GM12878 (cell line): ENCODE data around the gene POLR2L. TPM values are rescaled to one million over a fixed set of nuclear protein-coding genes. Genes with fewer than 3 reads are reported as not detected.
A peak's percentile ranks its signal among the peaks of the same experiment; 100 is the strongest.

Experiments used
- ATAC-seq: fragments of 200-7000 bp; cut with Tn5 transposase; 3 replicates; pipeline ENCODE4 v1.9.1; 2020; ENCODE audit warnings: mild to moderate bottlenecking, moderate library complexity
- BruUV-seq: library from RNA; stranded (reverse); fragments of 400-500 nt; replicated peaks from 2 replicates; lab custom pipeline; 2021; lab: Mats Ljungman, UMichigan
- CTCF ChIA-PET: fragments of 300-600 bp; sonication (Branson Sonifier 250); formaldehyde crosslinking; extraction: SDS; loops from one replicate; lab custom pipeline; 2021; ENCODE audit warnings: inconsistent platforms; lab: Yijun Ruan, JAX
- POLR2A ChIA-PET: fragments of 350-600 bp; formaldehyde crosslinking; extraction: SDS; loops from one replicate; lab custom pipeline; 2021; ENCODE audit warnings: inconsistent platforms; lab: Charles Lee
- RAD21 ChIA-PET: fragments of 300-600 bp; sonication (Branson Sonifier 250); formaldehyde crosslinking; loops from one replicate; lab custom pipeline; 2023; ENCODE audit warnings: antibody characterized with exemption; ENCODE audit not compliant: unreplicated experiment; lab: Charles Lee
- SMC1A ChIA-PET: fragments of 300-600 bp; sonication (Branson Sonifier 250); formaldehyde crosslinking; loops from one replicate; lab custom pipeline; 2023; ENCODE audit not compliant: unreplicated experiment, uncharacterized antibody; lab: Charles Lee
- DNase-seq: peaks from one replicate; pipeline ENCODE4 v3.0.0-alpha.2; 2011; ENCODE audit warnings: low read depth, low spot score
- FAIRE-seq: peaks from 3 replicates; lab custom pipeline; 2011; peaks lifted over from hg19 to GRCh38; lab: Jason Lieb, UNC
- H2AFZ ChIP-seq: 2 replicates; pipeline ENCODE4 v1.6.0; 2011; ENCODE audit warnings: low read depth, low read length, control low read depth; ENCODE audit not compliant: control insufficient read depth
- H3K27ac ChIP-seq: 2 replicates; pipeline ENCODE4 v1.5.1; 2011; ENCODE audit warnings: control low read depth; ENCODE audit not compliant: control insufficient read depth, insufficient read depth
- H3K27me3 ChIP-seq, 2 experiments: replicated peaks in 1 of 2; 2 replicates each; pipeline versions ENCODE4 v1.6.0 to v1.6.1; 2011; ENCODE audit warnings: low read length in 1 of 2; ENCODE audit not compliant: control insufficient read depth in 2 of 2, insufficient read depth in 2 of 2
- H3K36me3 ChIP-seq, 2 experiments: 2 replicates each; pipeline ENCODE4 v1.5.1; 2011; ENCODE audit warnings: low read length in 1 of 2; ENCODE audit not compliant: control insufficient read depth in 2 of 2, insufficient read depth in 2 of 2
- H3K4me1 ChIP-seq: 2 replicates; pipeline ENCODE4 v1.6.1; 2011; ENCODE audit warnings: mild to moderate bottlenecking, low read length, moderate library complexity, mixed read lengths; ENCODE audit not compliant: control insufficient read depth, insufficient read depth
- H3K4me2 ChIP-seq: 2 replicates; pipeline ENCODE4 v1.6.0; 2011; ENCODE audit warnings: control low read depth; ENCODE audit not compliant: control insufficient read depth, insufficient read depth
- H3K4me3 ChIP-seq: fragments of 200-600 bp; sonication (generic); 2 replicates; pipeline ENCODE4 v1.5.1; 2016
- H3K79me2 ChIP-seq: 2 replicates; pipeline ENCODE4 v1.6.0; 2011; ENCODE audit warnings: low read length; ENCODE audit not compliant: control insufficient read depth, insufficient read depth
- H3K9ac ChIP-seq: 2 replicates; pipeline ENCODE4 v1.8.0; 2011; ENCODE audit warnings: low read length, control low read depth, mixed read lengths; ENCODE audit not compliant: control insufficient read depth, insufficient read depth
- H3K9me3 ChIP-seq: replicated peaks from 3 replicates; pipeline ENCODE4 v1.5.1; 2011; ENCODE audit warnings: mild to moderate bottlenecking, low read length; ENCODE audit not compliant: control insufficient read depth, insufficient read depth
- H4K20me1 ChIP-seq: 2 replicates; pipeline ENCODE4 v1.6.0; 2011; ENCODE audit not compliant: control insufficient read depth, insufficient read depth
- BACH1 ChIP-seq: fragments of 450-650 bp; IDR thresholded peaks from 2 replicates; pipeline ENCODE4 v1.6.1; 2017; ENCODE audit warnings: mild to moderate bottlenecking, borderline replicate concordance
- NFIC ChIP-seq: IDR thresholded peaks from 2 replicates; pipeline ENCODE4 v1.6.1; 2012; ENCODE audit warnings: low read depth, mild to moderate bottlenecking, inconsistent platforms, low read length, moderate library complexity
- PAX5 ChIP-seq: IDR thresholded peaks from 2 replicates; pipeline ENCODE4 v1.6.1; 2011; ENCODE audit warnings: low read depth, low read length, borderline replicate concordance
- PML ChIP-seq: IDR thresholded peaks from 2 replicates; pipeline ENCODE4 v1.6.1; 2012; ENCODE audit warnings: low read length, inconsistent platforms
- POLR2A ChIP-seq: IDR thresholded peaks from 2 replicates; pipeline ENCODE4 v1.6.1; 2011; ENCODE audit warnings: low read depth, mild to moderate bottlenecking, low read length
- POLR2AphosphoS2 ChIP-seq: IDR thresholded peaks from 2 replicates; pipeline ENCODE4 v1.6.1; 2011; ENCODE audit warnings: low read depth, mild to moderate bottlenecking, low read length, improper control_type of control experiment, moderate library complexity
- POLR2AphosphoS5 ChIP-seq: IDR thresholded peaks from 2 replicates; pipeline ENCODE4 v1.6.1; 2011; ENCODE audit warnings: mild to moderate bottlenecking, low read length, inconsistent platforms
- SMAD5 ChIP-seq: IDR thresholded peaks from 2 replicates; pipeline ENCODE4 v1.6.1; 2016; ENCODE audit warnings: antibody characterized with exemption, low read depth
- WRNIP1 ChIP-seq: IDR thresholded peaks from 2 replicates; pipeline ENCODE4 v1.6.1; 2011; ENCODE audit warnings: low read depth, low read length, improper control_type of control experiment, borderline replicate concordance
- ZBED1 ChIP-seq: IDR thresholded peaks from 2 replicates; pipeline ENCODE4 v1.6.1; 2016; ENCODE audit warnings: borderline replicate concordance
- ZNF622 ChIP-seq: fragments of 450-650 bp; IDR thresholded peaks from 2 replicates; pipeline ENCODE4 v1.6.1; 2017; ENCODE audit warnings: mild to moderate bottlenecking, inconsistent platforms
- WGBS: methylation state at CpG from one replicate; pipeline ENCODE4 v1.1.6; 2016; ENCODE audit warnings: low lambda C conversion rate; ENCODE audit not compliant: insufficient replicate concordance, insufficient coverage; ENCODE audit errors: missing lambda C conversion rate; 5-methylcytosine and 5-hydroxymethylcytosine counted together
- in situ Hi-C: fragments of 300-500 bp; cut with MboI; formaldehyde crosslinking; loops from 9 replicates; pipeline ENCODE4 v1.14.3; 2018; ENCODE audit warnings: mixed read lengths
- intact Hi-C: fragments of 100-400 bp; cut with micrococcal nuclease; formaldehyde crosslinking; loops from one replicate; pipeline ENCODE4 v1.14.2; 2022; ENCODE audit not compliant: unreplicated experiment
- polyA plus RNA-seq, 11 experiments: library from polyadenylated mRNA; depleted of rRNA in 4 of 11; unstranded in 6 of 11; stranded (reverse) in 5 of 11; fragments of >200 nt; fragmentation: Nextera tagmentation in 4 of 11; fragmentation: Illumina TruSeq in 1 of 11; extraction: Ambion mirVana in 4 of 11; extraction: Trizol in 1 of 11; gene quantifications; 1 replicate in 1 of 11; 2 replicates in 10 of 11; pipeline versions ENCODE4 v1.2.1 to v1.2.3, GENCODE V29; 2011 to 2016; ENCODE audit warnings: inconsistent platforms in 2 of 11, missing spikeins in 2 of 11, low read depth in 1 of 11
- total RNA-seq, 4 experiments: library from RNA; depleted of rRNA in 3 of 4; stranded (reverse); fragments of >200 nt in 3 of 4; fragmentation: Illumina TruSeq in 1 of 4; extraction: Trizol in 1 of 4; gene quantifications; 2 replicates each; pipeline versions ENCODE4 v1.2.1 to v1.2.3, GENCODE V29; 2013 to 2021
- TF ChIP-seq, protein P1 (sequence below): fragments of 450-650 bp; formaldehyde crosslinking; IDR thresholded peaks from 2 replicates; pipeline ENCODE4 v1.4.0; 2022; ENCODE audit warnings: mild to moderate bottlenecking, moderate library complexity
- TF ChIP-seq, protein P2 (sequence below): IDR thresholded peaks from 2 replicates; pipeline ENCODE4 v1.6.1; 2011; ENCODE audit warnings: borderline replicate concordance, low read depth, mild to moderate bottlenecking, moderate library complexity, low read length; ENCODE audit not compliant: insufficient read depth, poor library complexity, severe bottlenecking

Gene POLR2L
- total and polyA plus RNA-seq, 10 of the 15 experiments (the other 5 are each of a cell fraction or from before 2014, with no cell fraction given): 23.1 to 497 (median 125) TPM

DNA sequence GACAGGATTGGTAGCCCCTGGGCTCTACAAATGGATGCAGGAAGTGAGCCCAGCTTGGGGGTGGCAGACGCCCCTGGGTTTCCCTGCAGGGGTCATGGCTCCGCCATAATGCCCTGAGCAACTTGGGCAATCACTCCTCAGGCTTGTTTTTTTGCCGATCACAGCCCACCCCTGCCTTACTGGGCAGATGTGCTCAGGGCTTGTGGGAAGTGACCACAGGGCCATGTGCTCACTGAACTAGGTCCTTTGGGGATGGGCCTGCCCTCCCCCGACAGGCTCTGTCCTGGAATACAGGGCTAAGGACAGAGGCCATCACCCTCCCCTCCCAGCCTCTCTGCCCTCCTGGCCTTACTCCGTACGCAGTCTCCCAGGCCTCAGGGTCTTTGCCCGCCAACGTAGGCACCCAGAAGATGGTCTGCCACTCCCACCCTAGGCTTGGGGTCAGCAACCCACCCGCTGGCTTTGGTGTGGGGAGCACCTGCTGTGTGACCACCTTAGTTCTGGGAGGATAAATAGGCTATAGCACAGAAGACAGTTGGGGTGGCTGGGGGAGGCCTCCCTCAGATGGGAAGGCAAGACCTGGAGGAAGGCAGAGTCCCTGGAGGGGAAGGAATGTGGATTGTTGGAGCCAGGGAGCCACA lies 28.8 kb downstream of the POLR2L start:
- ChIA-PET RAD21 (no interaction called here), POLR2A (no interaction called here)
- H3K4me1 ChIP-seq: peaks cover 7% of the 10 kb centered on the region; the same call in 1 of the 2 replicates
- peaks cover 8% of the 10 kb centered on the region; the same call in 1 of the 2 replicates for H4K20me1 ChIP-seq
- 76% methylated on average over 9 of the region's 9 CpGs for WGBS
- no peak for FAIRE-seq
- peak; percentile 54; the same call in 1 of the 2 replicates for TF ChIP-seq PML
- TF ChIP-seq, protein P1, sequence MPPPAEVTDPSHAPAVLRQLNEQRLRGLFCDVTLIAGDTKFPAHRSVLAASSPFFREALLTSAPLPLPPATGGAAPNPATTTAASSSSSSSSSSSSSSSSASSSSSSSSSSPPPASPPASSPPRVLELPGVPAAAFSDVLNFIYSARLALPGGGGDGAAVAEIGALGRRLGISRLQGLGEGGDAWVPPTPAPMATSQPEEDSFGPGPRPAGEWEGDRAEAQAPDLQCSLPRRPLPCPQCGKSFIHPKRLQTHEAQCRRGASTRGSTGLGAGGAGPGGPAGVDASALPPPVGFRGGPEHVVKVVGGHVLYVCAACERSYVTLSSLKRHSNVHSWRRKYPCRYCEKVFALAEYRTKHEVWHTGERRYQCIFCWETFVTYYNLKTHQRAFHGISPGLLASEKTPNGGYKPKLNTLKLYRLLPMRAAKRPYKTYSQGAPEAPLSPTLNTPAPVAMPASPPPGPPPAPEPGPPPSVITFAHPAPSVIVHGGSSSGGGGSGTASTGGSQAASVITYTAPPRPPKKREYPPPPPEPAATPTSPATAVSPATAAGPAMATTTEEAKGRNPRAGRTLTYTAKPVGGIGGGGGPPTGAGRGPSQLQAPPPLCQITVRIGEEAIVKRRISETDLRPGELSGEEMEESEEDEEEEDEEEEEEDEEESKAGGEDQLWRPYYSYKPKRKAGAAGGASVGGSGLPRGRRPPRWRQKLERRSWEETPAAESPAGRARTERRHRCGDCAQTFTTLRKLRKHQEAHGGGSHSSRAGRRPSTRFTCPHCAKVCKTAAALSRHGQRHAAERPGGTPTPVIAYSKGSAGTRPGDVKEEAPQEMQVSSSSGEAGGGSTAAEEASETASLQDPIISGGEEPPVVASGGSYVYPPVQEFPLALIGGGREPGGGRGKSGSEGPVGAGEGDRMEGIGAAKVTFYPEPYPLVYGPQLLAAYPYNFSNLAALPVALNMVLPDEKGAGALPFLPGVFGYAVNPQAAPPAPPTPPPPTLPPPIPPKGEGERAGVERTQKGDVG (CRISPR knock-in tag): no peak
- peak; percentile 67; the same call in 1 of the 2 replicates for TF ChIP-seq ZBED1
- peak; percentile 18; the same call in 1 of the 2 replicates for TF ChIP-seq NFIC
- TF ChIP-seq ZNF622: no peak
- peak; percentile 51; the same call in 1 of the 2 replicates for TF ChIP-seq BACH1
- peak; percentile 68; the same call in 1 of the 2 replicates for TF ChIP-seq POLR2AphosphoS5
- TF ChIP-seq POLR2AphosphoS2: peak; percentile 80; the same call in 1 of the 2 replicates
- TF ChIP-seq PAX5: 0 out of 2 replicates have a peak, but pooled peaks have one; percentile 4
- TF ChIP-seq POLR2A: peak; percentile 80
- TF ChIP-seq, protein P2, sequence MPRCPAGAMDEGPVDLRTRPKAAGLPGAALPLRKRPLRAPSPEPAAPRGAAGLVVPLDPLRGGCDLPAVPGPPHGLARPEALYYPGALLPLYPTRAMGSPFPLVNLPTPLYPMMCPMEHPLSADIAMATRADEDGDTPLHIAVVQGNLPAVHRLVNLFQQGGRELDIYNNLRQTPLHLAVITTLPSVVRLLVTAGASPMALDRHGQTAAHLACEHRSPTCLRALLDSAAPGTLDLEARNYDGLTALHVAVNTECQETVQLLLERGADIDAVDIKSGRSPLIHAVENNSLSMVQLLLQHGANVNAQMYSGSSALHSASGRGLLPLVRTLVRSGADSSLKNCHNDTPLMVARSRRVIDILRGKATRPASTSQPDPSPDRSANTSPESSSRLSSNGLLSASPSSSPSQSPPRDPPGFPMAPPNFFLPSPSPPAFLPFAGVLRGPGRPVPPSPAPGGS: peak; percentile 34
- peak; percentile 70; the same call in 1 of the 2 replicates for TF ChIP-seq SMAD5
- TF ChIP-seq WRNIP1: no peak
- TF ChIP-seq, all 136 proteins: peak for 10
- no peak overlapping the region for H3K27ac ChIP-seq
- DNase-seq (no peak), ATAC-seq (no peak)
- CTCF ChIA-PET: no interaction called here
- peaks cover 34% of the 10 kb centered on the region for H3K79me2 ChIP-seq
- peaks cover 8 to 28% of the 10 kb centered on the region in 2 experiments; a peak in 3 of 4 replicates for H3K36me3 ChIP-seq
- H3K9ac ChIP-seq: no peak overlapping the region
- no peak overlapping the region for H2AFZ ChIP-seq
- in situ Hi-C loops (loop anchor here (25.0 kb wide), 1 partner anchor 1574 kb away; the partner anchor contains the start of gene CD81), intact Hi-C loops (no loop called here)
- no peaks in the 10 kb centered on the region for H3K9me3 ChIP-seq
- BruUV-seq: no TSS peak
- no peak overlapping the region for H3K4me2 ChIP-seq
- no peak overlapping the region for H3K4me3 ChIP-seq
- no peaks in the 10 kb centered on the region for H3K27me3 ChIP-seq
- SMC1A ChIA-PET: no interaction called here
